Measurements from ENCODE around the gene KLF15. TPM values are rescaled to one million over a fixed set of nuclear protein-coding genes. Genes with fewer than 3 reads are reported as not detected.

The KLF15 gene
- total RNA-seq, 1 donor: not detected

DNA sequence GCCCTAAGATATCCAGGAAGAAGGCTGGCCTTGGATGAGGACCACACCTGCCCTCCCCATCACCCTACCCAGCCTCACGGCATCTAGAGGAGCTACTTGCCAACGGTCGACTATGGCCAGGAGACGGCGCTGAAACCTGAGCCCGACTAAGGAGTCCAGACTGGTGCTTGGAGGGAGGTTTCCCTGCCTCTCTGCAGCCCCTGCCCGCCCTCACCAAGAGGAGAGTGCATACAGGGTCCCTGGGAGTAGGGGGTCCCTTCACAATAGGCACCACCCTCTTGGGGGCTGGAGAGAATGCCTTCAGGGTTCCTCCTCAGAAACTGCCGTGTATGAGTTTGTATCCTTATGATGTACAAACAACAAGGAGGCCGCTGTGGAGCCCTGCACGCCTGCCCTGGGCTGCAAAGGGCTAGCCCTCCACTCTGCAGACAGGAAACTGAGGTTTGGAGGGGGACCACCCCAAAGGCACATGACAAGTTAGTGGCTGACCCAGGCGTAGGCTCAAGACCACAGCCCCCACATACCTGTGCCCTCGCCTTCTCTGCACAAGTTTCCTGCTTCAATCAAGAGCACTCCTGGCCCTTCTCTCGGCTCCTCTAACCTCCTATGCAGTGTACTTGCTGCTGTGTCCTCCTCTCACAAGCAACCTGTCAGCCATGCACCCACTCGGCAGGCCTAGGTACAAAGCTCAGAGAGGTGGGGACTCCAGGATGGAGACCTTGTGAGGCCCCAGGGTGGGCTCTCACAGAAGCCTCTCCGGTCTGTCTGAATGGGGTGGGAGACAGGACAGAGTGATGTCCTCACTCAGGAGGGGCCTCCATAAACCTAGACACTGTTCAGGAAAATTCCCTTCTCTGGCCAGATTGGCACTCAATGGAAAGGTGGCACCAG lies 7.4 kb downstream of the KLF15 start:
- H3K4me1 ChIP-seq (ENCODE audit: insufficient read depth, low read length): no peaks in the 10 kb centered on the region
- H3K9me3 ChIP-seq (ENCODE audit: low read depth, low read length): no peaks in the 10 kb centered on the region
- peaks cover 3% of the 10 kb centered on the region for H3K27me3 ChIP-seq (ENCODE audit: insufficient read depth, low read length)
- no peak overlapping the region for H3K4me3 ChIP-seq (ENCODE audit: low read length)

DNA sequence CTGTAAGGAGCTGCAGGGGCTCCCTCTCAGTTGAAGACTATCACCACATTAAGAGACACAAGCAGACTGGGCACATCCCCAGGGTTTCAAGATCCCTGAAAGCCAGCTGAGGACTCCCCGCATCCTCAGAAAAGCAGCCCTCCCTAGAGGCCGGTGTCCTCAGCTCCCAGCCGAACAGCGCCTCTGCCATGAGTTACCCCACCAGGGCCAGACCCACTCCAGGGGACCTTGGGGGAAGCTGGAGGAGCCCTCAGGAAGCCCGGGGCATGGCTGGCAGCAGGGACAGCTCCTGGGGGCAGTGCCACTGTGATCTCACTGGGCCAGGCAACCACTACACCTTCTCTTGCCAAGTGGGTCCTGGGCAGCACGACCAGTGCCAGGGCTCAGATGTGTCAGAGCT lies 8.1 kb downstream of the KLF15 start:
- Histone ChIP-seq H3K9me3 (ENCODE audit: low read depth, low read length) (no peaks in the 10 kb centered on the region), H3K27me3 (ENCODE audit: insufficient read depth, low read length) (no peaks in the 10 kb centered on the region), H3K4me3 (ENCODE audit: low read length) (no peak overlapping the region), H3K4me1 (ENCODE audit: insufficient read depth, low read length) (no peaks in the 10 kb centered on the region)

DNA sequence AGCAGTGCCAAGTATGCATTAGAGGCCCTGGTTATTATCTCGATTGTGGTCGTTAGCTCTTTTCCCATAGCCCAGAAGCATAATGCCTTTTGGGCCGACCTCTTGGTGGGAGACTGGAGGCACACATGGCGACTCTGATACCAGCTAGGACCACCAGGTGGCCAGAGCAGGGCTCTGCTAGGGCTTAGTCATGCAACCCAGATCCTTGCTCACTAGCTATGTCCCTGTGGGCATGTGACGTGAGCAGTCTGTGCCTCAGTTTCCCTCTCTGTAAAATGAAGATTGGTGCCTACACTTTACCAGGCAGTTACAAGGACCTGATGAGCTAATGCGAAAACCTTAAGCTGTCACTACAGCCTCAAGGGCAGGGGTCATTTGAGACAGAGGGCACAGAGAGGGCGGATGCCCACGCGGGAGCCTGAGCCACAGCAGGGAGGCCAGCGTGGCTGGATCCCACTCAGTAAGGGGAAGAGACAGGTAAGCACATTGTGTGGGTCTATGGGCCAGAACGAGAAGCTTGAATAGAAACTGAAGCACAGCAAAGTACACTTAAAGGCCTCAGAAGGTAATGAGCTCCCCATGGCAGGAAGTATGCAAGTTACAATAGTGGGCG lies 8.8 kb downstream of the KLF15 start:
- Histone ChIP-seq H3K4me1 (ENCODE audit: insufficient read depth, low read length) (no peaks in the 10 kb centered on the region), H3K27me3 (ENCODE audit: insufficient read depth, low read length) (no peaks in the 10 kb centered on the region), H3K9me3 (ENCODE audit: low read depth, low read length) (no peaks in the 10 kb centered on the region), H3K4me3 (ENCODE audit: low read length) (no peak overlapping the region)

DNA sequence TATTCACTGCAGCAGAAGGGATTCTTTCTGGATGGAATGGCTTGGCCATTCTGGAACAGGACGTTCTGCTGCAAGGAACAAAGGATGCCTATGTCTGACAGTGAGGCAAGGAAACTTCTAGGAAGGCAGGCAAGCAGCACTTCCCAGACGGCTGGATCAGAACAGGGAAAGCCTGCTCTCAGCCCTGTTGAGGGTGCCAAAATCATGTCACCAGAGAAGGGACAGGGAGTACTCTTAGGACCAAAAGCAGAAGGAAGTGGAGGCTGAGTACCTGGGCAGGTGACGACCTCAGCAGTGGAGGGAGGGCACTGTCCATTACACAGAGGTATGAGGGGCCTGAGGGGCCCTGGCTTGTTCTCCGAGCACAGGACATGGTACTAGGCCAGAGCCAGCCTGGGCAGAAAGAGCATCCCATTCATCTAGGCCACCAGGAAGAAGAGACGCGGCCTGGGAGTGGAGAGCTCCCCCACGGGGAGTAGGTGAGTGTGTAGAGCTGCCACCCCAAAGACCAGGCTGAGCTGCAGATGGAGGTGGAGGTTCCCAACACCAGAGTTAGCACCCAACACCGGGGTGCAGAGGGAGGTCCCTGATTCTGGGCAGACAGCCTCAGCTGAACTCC lies 9.6 kb downstream of the KLF15 start:
- Histone ChIP-seq H3K27me3 (ENCODE audit: insufficient read depth, low read length) (no peaks in the 10 kb centered on the region), H3K9me3 (ENCODE audit: low read depth, low read length) (no peaks in the 10 kb centered on the region), H3K4me1 (ENCODE audit: insufficient read depth, low read length) (no peaks in the 10 kb centered on the region), H3K4me3 (ENCODE audit: low read length) (no peak overlapping the region)

DNA sequence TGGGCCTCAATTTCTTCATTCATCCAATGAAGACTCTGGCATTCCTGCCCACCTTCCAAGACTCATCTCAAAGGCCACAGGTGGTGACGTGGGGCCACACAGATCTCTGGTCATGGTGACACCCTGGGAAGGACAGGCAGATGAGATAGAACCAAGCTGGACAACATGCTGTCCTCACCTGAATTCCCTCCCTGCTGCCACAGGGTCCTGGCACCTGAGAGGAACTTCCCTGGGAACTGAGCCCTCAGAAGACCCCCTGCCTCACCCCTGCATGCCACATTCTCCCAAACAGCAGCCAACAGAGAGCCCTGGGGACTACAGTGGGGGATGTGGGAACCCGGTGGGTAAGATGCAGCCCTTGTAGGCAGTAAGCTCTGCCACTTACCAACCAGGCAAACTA lies 10.7 kb downstream of the KLF15 start:
- Histone ChIP-seq H3K9me3 (ENCODE audit: low read depth, low read length) (no peaks in the 10 kb centered on the region), H3K4me1 (ENCODE audit: insufficient read depth, low read length) (no peaks in the 10 kb centered on the region), H3K27me3 (ENCODE audit: insufficient read depth, low read length) (no peaks in the 10 kb centered on the region), H3K4me3 (ENCODE audit: low read length) (no peak overlapping the region)

DNA sequence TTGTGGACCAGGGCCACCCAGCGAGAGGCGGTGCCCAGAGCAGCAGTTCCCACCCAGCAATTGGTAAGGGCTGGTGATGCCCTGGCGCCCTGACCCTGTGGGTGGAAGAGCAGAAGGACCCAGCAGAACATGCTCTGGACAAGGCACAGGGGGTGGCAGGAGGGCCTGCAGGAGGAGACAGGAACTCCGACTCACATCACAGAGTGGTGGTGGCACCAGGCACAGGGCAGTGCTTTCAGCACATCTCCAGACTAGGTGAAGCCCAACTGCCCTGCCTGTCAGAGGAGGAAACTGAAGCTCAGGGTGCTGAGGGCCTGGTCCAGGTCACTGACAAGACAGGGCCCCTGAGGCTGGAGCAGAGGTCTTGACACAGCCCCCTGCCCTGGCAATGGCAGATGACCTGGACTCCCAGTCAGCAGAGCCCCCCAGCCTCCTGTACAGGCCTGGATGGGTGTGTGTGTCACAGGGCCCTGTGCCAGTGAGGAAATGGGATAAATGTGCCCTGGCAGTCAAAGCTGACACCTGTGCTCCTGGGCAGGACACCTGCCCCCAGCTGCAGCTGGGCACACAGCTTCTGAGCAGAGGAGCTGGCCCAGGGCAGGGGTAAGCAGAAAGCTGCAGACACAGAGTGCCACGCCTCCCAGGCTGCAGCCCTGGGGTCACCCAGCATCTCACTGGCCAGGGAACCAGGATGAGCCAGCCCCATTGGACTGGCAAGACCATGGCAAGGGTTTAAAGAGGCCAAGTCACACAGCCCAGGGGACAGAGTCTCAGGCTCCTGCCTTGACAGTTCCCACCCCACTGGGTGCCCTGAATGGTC lies 11.4 kb downstream of the KLF15 start:
- no peak overlapping the region for H3K4me3 ChIP-seq (ENCODE audit: low read length)
- H3K27me3 ChIP-seq (ENCODE audit: insufficient read depth, low read length): no peaks in the 10 kb centered on the region
- H3K4me1 ChIP-seq (ENCODE audit: insufficient read depth, low read length): no peaks in the 10 kb centered on the region
- H3K9me3 ChIP-seq (ENCODE audit: low read depth, low read length): no peaks in the 10 kb centered on the region

DNA sequence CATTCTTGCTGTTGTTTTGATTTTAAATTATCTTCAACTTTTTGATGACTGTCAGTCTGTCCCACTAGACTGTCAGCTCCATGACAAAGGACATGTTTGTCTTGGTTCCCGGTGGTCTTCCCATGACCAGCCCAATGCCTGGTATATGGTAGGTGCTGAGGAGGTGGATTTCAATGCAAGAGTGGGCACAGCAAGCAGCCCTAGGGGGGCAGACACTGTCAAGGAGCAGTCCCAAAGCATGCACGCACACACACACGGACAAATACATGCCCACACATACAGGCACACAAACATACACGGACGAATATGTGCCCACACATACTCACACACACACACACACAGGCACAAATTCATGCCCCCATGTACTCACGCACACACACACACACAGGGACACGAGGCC lies 12.0 kb downstream of the KLF15 start:
- Histone ChIP-seq H3K9me3 (ENCODE audit: low read depth, low read length) (no peaks in the 10 kb centered on the region), H3K4me3 (ENCODE audit: low read length) (no peak overlapping the region), H3K27me3 (ENCODE audit: insufficient read depth, low read length) (no peaks in the 10 kb centered on the region), H3K4me1 (ENCODE audit: insufficient read depth, low read length) (no peaks in the 10 kb centered on the region)

DNA sequence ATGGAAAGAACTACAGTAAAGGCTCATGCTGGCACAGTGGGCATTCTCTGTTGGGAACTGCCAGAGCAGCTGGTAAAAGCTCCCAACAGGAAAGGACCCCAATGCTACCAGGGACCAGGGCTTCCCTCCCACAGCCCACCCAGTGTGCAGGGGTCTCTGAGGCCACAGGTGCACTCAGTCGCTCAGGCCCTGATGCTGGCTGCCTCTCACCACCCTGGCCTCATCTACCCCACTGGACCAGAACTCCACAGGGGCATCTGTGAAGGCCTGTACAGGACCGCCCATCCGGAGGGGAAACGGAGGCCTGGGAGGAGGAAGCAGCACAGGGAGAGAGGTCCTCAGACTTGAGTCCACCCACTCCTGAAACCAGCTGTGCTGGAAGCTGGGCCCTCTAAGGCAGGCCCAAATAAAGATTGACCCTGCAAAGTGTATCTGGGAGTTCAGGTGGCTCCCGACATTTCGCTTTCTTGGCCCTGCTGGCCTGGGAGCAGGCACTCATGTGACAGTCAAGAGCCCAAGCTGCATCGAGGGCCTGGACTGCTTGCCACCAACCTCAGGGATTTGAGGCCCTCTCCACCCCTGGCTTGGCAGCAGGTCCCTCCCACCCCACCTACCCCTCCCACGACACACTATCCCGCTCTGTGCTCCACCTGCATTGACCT lies 12.7 kb downstream of the KLF15 start:
- H3K4me1 ChIP-seq (ENCODE audit: insufficient read depth, low read length): no peaks in the 10 kb centered on the region
- H3K9me3 ChIP-seq (ENCODE audit: low read depth, low read length): no peaks in the 10 kb centered on the region
- H3K27me3 ChIP-seq (ENCODE audit: insufficient read depth, low read length): no peaks in the 10 kb centered on the region
- H3K4me3 ChIP-seq (ENCODE audit: low read length): no peak overlapping the region

DNA sequence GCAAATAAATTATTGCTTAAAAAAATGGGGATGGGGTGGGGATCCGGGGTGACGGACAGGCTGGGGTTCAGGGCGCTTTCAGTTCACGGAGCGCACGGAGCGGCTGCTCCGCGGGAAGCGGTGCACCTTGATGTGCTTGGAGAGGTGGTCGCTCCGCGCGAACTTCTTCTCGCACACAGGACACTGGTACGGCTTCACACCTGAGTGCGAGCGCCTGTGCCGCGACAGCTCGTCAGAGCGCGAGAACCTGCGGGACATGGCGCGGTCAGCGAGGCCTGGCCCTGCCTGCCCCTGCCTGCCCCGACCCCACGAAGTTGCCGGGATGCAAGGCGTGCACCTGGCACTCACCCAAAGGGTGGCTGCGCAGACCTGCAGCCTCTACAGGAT lies 13.6 kb downstream of the KLF15 start:
- Histone ChIP-seq H3K4me1 (ENCODE audit: insufficient read depth, low read length) (no peaks in the 10 kb centered on the region), H3K27me3 (ENCODE audit: insufficient read depth, low read length) (no peaks in the 10 kb centered on the region), H3K4me3 (ENCODE audit: low read length) (no peak overlapping the region), H3K9me3 (ENCODE audit: low read depth, low read length) (no peaks in the 10 kb centered on the region)

DNA sequence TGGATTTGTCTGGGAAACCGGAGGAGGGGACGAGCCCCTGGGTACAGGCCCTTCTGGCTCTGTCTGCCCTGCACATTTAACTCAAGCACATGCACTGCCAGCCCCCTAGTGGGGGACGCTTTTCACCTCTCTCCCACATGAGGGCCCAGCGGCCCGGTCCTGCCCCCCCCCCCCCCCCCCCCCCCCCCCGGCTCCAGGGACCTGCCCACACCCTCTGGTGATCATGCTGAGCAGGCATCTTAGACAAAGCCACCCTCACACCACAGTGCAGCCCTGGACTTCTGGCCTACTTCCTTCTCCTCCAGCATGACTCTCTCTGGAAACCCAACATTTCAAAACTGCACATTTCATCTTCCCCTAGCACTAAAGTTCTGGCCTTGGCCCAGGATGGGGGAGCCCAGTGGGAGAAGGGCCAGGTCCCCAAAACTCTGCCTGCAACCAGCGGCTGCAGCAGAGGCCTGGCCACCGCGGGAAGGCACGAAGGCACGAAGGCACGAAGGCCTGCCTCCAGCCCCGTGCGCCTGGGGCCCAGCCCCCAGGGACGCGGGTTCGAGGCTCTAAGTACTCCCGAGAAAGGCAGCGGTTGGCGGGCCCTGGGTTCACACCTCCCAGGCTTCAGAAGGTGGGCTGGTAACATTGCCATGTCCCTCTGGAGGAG lies 14.1 kb downstream of the KLF15 start:
- H3K4me3 ChIP-seq (ENCODE audit: low read length): no peak overlapping the region
- H3K4me1 ChIP-seq (ENCODE audit: insufficient read depth, low read length): no peaks in the 10 kb centered on the region
- no peaks in the 10 kb centered on the region for H3K27me3 ChIP-seq (ENCODE audit: insufficient read depth, low read length)
- no peaks in the 10 kb centered on the region for H3K9me3 ChIP-seq (ENCODE audit: low read depth, low read length)

DNA sequence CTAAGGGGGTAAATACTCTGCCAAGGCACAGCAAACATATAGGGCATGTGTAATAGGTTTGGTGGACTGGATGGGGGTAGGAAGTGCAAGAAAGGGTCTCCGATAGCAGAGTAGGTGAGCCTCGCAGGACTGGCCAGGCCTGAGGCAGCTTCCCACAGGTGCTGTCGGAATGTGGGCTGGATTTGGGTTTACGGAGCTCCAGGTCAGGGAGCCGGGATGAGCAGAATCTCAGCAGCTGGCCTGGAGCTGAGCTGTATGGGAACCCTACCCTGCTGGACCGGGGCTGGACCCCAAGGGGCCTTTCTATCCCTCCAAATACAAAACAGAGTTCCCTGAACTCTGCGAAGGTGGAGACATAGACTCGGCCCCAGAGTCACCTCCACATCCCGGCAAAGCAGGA lies 15.0 kb downstream of the KLF15 start:
- H3K4me1 ChIP-seq (ENCODE audit: insufficient read depth, low read length): no peaks in the 10 kb centered on the region
- H3K27me3 ChIP-seq (ENCODE audit: insufficient read depth, low read length): no peaks in the 10 kb centered on the region
- no peak overlapping the region for H3K4me3 ChIP-seq (ENCODE audit: low read length)
- H3K9me3 ChIP-seq (ENCODE audit: low read depth, low read length): no peaks in the 10 kb centered on the region

DNA sequence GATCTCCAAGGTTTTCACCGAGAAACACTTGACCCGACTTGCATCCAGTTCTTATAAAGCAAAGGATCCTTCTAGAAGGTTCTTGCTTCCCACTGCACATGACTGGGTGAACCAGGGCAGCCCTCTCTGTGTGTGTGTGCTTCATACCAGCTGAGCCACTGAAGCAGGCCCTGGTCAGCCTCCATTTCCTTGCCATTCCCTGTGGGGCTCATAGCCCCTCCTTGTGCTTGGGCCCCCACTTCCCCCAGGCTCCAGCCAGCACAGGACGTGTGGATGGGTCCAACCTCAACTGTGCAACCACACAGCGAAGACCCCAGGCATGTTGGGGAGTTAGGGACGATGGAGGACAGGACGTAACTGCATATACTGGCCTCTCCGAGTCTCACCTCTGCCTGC lies 15.5 kb downstream of the KLF15 start:
- H3K4me1 ChIP-seq (ENCODE audit: insufficient read depth, low read length): no peaks in the 10 kb centered on the region
- H3K9me3 ChIP-seq (ENCODE audit: low read depth, low read length): no peaks in the 10 kb centered on the region

DNA sequence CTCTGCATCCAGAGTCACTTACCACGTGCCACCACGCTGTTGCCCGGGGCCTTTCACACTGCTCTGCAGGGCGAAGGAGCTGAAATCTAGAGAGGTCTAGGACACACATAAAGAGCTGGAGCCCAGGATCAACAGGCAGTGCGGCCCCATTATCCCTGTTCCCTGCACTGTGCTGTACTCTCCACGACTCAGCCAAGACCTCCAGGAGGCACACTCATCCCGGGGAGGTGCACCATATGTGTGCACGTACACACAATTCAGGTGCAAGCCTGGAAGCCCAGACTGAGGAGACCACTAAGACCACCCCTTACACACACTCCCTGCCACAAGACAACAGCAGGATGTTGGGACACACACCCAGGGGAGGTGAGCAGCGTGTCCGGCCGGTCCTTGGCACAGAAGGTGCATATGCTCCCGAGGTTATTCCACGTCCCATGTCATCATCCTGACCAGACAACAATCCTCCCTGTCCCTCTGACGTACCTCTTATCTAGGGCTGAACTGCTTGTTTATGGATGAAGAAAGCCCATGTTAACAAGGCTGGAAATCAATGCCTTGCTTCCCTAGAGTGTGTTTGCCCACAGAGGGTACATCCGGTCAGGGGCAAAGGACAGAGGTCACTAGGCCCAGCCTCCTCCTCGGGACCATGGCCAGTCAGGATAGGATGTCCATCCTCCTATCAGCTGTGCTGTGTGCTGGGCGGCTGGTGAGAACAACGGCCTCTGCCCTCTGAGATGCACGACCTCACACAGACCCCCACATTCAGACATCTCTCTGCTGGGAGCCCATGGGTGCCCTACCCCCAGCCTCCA lies 16.1 kb downstream of the KLF15 start:
- no peaks in the 10 kb centered on the region for H3K4me1 ChIP-seq (ENCODE audit: insufficient read depth, low read length)
- H3K4me3 ChIP-seq (ENCODE audit: low read length): no peak overlapping the region
- no peaks in the 10 kb centered on the region for H3K9me3 ChIP-seq (ENCODE audit: low read depth, low read length)
- no peaks in the 10 kb centered on the region for H3K27me3 ChIP-seq (ENCODE audit: insufficient read depth, low read length)

More for the DNA sequence above, 15.5 kb downstream of the KLF15 start:
- Histone ChIP-seq H3K4me3 (ENCODE audit: low read length) (no peak overlapping the region), H3K27me3 (ENCODE audit: insufficient read depth, low read length) (no peaks in the 10 kb centered on the region)

DNA sequence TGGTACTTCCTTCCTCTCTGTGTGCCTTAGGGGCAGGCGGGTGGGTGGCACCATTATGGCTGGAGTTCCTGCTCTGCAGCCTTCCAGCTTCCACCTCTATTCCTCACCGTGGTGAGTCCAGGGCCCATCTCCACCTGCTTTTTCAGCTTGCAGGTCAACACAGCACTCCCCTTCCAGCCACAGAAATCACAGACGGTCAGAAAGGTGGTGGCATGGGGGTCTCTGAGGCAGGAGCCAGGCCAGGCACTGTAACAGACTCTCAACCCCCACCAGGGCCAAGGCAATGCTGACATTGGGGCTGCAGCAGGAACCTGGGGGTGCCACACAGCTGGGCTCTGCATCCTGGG lies 16.6 kb downstream of the KLF15 start:
- Histone ChIP-seq H3K27me3 (ENCODE audit: insufficient read depth, low read length) (no peaks in the 10 kb centered on the region), H3K4me3 (ENCODE audit: low read length) (no peak overlapping the region), H3K4me1 (ENCODE audit: insufficient read depth, low read length) (no peaks in the 10 kb centered on the region), H3K9me3 (ENCODE audit: low read depth, low read length) (no peaks in the 10 kb centered on the region)

Measured in mononuclear cell (primary cell).